ENCODE data around the gene LINC00237.

LINC00237 gene

GRCh38 chr20:21106171-21107017 lies at the start of gene LINC00237:
LINC00237 (minus strand) TSS chr20:21106358.
- no peak for DNase-seq (ENCODE audit: low read depth)

GRCh38 chr20:21155268-21155667 lies 49.1 kb upstream of the LINC00237 start:
- DNase-seq (ENCODE audit: low read depth): no peak

DNA sequence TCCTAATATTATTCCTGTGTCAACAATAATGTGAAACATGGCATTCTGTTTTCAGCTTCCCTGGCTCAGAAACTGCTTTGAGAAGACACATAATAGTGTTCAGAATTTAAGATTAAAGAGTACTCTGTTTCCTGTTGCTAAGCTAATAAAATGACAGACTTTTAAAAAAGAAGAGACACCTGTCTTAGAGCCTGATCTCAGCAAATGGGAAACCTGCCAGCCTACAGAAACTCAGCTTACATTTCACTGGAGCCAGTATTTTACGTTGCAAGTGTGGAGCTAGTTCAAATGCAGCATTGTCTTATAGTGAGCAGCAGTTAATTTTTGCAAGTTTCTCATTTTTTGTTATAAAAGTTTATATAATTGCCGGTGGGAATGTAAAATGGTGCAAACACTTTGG lies 48.5 kb upstream of the LINC00237 start:
- DNase-seq (ENCODE audit: low read depth): no peak

DNA sequence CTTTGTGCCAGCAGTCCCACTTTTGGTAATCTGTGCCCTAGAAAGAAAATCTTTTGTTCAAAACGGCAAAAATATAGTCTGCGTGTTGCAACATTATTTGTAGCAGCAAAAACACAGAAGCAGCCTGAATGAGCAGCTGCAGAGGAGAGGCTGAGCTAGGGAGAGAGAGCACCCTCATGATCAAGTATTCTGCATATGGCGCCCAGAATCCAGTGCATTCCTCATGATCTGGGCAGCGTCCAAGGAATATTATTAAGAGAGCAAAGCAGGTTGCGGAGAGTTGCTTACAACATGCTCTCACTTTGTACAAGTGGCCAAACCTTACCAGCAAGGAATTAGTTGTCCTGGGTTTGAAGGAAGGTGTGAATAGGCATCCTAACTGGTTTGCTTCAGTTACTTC lies 45.6 kb upstream of the LINC00237 start:
- DNase-seq (ENCODE audit: low read depth): no peak

- DNase-seq (ENCODE audit: low read depth): no peak
Observed at GRCh38 chr20:21149344-21149743, 43.2 kb upstream of the LINC00237 start.

DNA sequence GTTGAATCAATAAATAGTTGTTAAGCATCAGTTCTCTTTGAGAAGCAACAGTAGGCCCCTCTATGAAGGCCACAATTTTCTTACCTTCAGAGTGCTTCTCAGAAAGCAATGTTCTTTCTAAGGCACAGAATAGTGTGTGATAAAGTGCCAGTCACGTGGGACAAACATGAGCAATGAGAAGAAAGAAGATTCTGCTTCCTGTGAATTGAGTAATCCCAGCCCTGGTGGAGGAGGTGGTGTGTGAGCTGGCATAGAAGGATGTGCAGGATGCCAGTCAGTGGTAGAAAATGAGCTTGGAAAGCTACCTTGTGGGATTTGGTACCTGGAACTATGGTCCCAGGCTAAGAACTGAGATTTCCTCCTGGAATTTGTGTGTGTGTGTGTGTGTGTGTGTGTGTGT lies 41.4 kb upstream of the LINC00237 start:
- no peak for DNase-seq (ENCODE audit: low read depth)

DNA sequence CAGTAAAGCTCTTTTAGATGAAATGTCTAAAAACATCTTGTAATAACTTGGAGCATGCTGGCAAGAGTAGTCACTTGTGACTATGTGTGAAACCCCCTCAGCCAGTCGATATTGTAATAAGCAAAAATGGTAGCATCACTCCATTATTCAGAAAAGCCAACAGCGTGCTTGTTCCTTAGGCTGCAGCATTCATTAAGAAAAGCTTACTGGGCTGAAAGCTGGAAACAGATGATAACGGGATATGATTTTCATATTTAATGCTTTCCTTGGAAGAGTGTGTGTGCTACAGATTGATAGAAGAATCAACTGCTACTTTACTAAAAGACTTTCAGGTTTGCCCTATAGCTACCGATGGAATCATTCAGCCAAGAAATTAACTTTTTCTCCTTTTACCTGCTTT lies 40.1 kb upstream of the LINC00237 start:
- DNase-seq (ENCODE audit: low read depth): no peak

GRCh38 chr20:21145424-21145823 lies 39.3 kb upstream of the LINC00237 start:
- DNase-seq (ENCODE audit: low read depth): no peak

GRCh38 chr20:21143194-21143890 lies 37.2 kb upstream of the LINC00237 start:
- DNase-seq (ENCODE audit: low read depth): no peak

GRCh38 chr20:21141825-21142224 lies 35.7 kb upstream of the LINC00237 start:
- DNase-seq (ENCODE audit: low read depth): no peak

GRCh38 chr20:21139881-21140566 lies 33.9 kb upstream of the LINC00237 start:
- no peak for DNase-seq (ENCODE audit: low read depth)

DNA sequence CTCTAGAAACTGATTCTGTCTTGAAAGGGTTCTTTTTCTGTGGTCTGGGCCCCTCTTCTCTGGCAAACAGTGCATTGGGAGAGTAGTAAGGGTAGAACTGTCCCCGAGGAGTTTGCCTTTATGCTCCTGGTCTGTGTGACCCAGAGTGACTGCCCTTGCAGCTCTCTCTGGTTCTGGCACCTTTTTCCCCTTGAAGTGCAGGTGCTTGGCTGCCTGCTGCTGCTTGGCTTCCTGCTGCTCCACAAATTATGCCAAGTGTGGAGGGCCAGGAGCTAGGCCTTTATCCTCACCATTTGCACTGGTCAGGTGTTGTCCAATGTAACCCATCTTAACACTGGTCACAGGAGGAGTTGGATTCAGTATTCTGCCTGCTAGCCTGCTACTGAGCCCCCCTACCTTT lies 30.9 kb upstream of the LINC00237 start:
- no peak for DNase-seq (ENCODE audit: low read depth)

GRCh38 chr20:21136015-21136732 lies 30.0 kb upstream of the LINC00237 start:
- no peak for DNase-seq (ENCODE audit: low read depth)

GRCh38 chr20:21134883-21135493 lies 28.8 kb upstream of the LINC00237 start:
- DNase-seq (ENCODE audit: low read depth): no peak

- no peak for DNase-seq (ENCODE audit: low read depth)
Observed at GRCh38 chr20:21133917-21134622, 27.9 kb upstream of the LINC00237 start.

DNA sequence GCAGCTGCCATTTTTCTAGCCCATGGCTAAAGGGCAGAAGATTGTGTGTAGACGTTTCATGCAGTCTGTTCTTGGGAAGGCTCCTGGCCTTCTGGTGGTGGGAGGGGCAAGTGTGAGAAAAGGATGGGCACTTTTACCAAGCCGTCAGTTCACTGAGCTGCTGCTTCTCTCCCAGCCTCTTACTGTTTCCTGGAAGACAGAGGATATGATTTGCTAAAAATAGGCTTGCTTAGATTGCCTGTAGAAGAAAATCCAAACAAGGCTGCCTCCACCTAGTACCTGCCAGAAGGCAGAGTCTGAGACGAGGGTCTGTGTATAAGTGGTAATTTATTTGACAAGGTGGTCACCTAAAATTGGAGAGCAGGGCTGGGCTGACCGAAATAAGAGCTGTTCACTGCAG lies 27.2 kb upstream of the LINC00237 start:
- DNase-seq (ENCODE audit: low read depth): no peak

DNA sequence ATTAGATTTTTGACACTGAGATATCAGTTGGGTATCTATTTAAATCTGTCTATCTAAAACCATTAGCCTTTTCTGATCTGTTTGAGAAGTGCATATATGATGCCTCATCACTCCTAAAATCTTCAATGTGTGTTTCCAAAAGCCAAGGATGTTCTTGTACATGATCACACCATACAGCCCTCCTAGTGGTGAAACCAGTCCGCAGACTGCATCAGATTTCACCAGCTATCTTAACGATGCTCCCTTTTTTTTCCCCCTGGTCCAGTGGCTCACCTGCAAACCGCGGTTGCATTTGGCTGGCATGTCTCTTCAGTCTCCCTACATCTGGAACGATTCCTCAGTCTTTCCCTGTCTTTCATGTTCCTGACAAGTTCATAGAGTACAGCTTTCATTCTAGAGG lies 23.7 kb upstream of the LINC00237 start:
- no peak for DNase-seq (ENCODE audit: low read depth)

DNA sequence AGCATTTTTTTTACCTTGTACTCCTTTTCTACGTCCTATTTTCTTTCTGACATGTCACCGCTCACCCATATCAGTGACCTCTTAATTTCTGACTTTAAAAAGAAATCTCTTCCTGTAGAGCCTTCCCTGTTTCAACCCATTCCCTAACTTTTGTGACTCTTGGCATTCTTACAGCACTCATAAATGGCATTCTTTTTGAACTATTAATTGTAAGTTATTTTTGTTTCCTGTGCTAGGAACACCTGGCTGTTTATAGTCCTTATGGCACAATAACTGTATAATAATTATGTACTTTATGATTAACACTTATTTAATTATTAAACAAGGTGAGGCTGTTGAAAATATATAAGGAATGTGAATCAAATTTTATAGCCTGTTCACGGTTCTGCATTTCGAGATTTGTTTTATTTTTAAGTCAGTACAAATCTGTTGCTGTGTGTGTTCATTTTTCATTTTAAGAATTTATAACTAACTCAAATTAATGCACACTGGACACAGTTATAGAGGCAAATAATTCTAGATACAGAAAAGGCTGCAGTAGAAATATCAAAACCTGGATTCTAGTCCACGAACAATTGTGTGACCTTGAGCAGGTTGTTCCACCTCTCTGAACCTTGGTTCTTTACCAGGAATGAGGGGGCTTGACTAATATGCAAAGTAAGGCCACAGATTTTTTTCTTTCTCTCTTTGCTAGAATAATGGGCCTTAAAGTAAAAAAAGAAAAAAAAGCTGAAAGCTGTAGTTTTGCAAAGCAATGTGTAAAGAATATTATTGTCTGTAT lies 21.2 kb upstream of the LINC00237 start:
- DNase-seq (ENCODE audit: low read depth): no peak

- DNase-seq (ENCODE audit: low read depth): no peak
Observed at GRCh38 chr20:21126581-21126870, 20.4 kb upstream of the LINC00237 start.

DNA sequence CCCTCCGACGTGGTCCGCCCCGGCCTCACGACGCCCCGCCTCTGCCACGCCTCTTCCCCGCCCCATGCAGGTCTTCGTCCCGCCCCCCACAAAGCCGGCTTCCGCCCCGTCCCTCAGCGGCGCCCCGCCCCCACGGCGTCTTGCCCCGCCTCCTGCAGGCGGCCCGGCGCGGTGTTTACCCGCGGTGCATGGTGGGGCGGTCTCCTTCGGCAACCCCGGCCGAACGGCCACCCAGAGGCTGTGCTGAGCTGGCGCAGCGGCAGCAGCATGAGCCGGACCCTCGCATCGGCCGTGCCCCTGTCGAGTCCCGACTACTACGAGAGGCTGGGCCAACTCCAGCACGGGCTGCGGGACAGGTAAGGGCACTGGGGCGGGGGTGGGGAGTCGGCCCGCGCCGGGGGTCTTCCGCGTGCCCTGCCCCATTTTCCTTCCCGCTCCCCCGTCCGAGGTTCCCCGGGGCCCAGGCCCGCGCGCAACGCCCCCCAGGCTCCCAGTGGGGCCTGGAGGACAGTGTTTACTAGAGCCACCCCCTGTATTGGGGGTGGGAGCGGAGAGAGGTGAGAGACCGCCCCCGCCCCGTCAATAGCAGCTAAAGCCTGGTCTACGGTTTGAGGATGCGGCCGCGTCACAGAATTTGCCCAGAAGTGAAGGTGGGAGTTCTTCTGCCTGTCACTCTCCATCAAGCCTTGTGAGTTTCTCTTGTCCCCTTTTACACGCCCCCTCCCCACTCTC lies 19.9 kb upstream of the LINC00237 start, which contains the start of gene KIZ:
TSS of gene KIZ (plus strand) at position 234 of the 732 bp plus-strand sequence. CDS start at position 268, 34 bp downstream.
- DNase-seq (ENCODE audit: low read depth): peak; percentile 97

All from activated T-helper 1 cell treated with Interleukin-2 at 50 U/mL for 16 hours (primary cell).